ENCODE measurements around the gene ADAP1.
A peak's percentile ranks its signal among the peaks of the same experiment; 100 is the strongest.

ADAP1 gene

GRCh38 chr7:923108-924041 lies 31.1 kb downstream of the ADAP1 start:
- Histone ChIP-seq H3K27me3 (ENCODE audit: insufficient read depth, poor library complexity, severe bottlenecking) (no peaks in the 10 kb centered on the region), H3K4me3 (replicated peaks; ENCODE audit: insufficient read depth, low read length) (peak overlapping the region; percentile 27), H3K27ac (replicated peaks) (peak overlapping the region; percentile 80)
- TF ChIP-seq GABPA (IDR thresholded peaks at IDR 0.05; ENCODE audit: low read depth) = peak; percentile 59
- TF ChIP-seq SPI1 (IDR thresholded peaks at IDR 0.05; ENCODE audit: borderline replicate concordance, low read depth) = no peak
- no peak for TF ChIP-seq CTCF (IDR thresholded peaks at IDR 0.05; ENCODE audit: insufficient read depth, low read length)
- TF ChIP-seq REST (IDR thresholded peaks at IDR 0.05; ENCODE audit: insufficient replicate concordance, low read depth) = peak; percentile 37
- peak; percentile 73 for TF ChIP-seq POLR2AphosphoS5 (IDR thresholded peaks at IDR 0.05; ENCODE audit: low read depth)
- peak; percentile 90 to 97 for DNase-seq (ENCODE audit: low read depth in 1 of 2, low spot score in 1 of 2)

- DNase-seq (ENCODE audit: low read depth in 1 of 2, low spot score in 1 of 2) = no peak
- TF ChIP-seq CTCF (IDR thresholded peaks at IDR 0.05; ENCODE audit: insufficient read depth, low read length) (no peak), SPI1 (IDR thresholded peaks at IDR 0.05; ENCODE audit: borderline replicate concordance, low read depth) (no peak), GABPA (IDR thresholded peaks at IDR 0.05; ENCODE audit: low read depth) (no peak), POLR2AphosphoS5 (IDR thresholded peaks at IDR 0.05; ENCODE audit: low read depth) (no peak), REST (IDR thresholded peaks at IDR 0.05; ENCODE audit: insufficient replicate concordance, low read depth) (no peak)
- Histone ChIP-seq H3K4me3 (replicated peaks; ENCODE audit: insufficient read depth, low read length) (peak overlapping the region; percentile 16; the same call in 1 of the 2 replicates), H3K27me3 (ENCODE audit: insufficient read depth, poor library complexity, severe bottlenecking) (no peaks in the 10 kb centered on the region), H3K27ac (replicated peaks) (peak overlapping the region; percentile 80)
Observed at GRCh38 chr7:922334-923107, 32.0 kb downstream of the ADAP1 start.

GRCh38 chr7:921581-922333 lies 32.7 kb downstream of the ADAP1 start:
- TF ChIP-seq POLR2AphosphoS5 (IDR thresholded peaks at IDR 0.05; ENCODE audit: low read depth) = no peak
- no peak for TF ChIP-seq REST (IDR thresholded peaks at IDR 0.05; ENCODE audit: insufficient replicate concordance, low read depth)
- no peak for TF ChIP-seq GABPA (IDR thresholded peaks at IDR 0.05; ENCODE audit: low read depth)
- no peak for TF ChIP-seq CTCF (IDR thresholded peaks at IDR 0.05; ENCODE audit: insufficient read depth, low read length)
- TF ChIP-seq SPI1 (IDR thresholded peaks at IDR 0.05; ENCODE audit: borderline replicate concordance, low read depth) = no peak
- no peak for DNase-seq (ENCODE audit: low read depth in 1 of 2, low spot score in 1 of 2)
- H3K27ac ChIP-seq (replicated peaks) = peak overlapping the region; percentile 28
- no peak overlapping the region for H3K4me3 ChIP-seq (replicated peaks; ENCODE audit: insufficient read depth, low read length)
- H3K27me3 ChIP-seq (ENCODE audit: insufficient read depth, poor library complexity, severe bottlenecking) = no peaks in the 10 kb centered on the region
